HG03045 (cell line): Measurements from ENCODE around the gene RPS25.
"Not testable (repeated sequence)": the region's sequence is repeated elsewhere in the genome, so short reads cannot be mapped to it uniquely, and the experiment has no call there.

Experiments used
- ATAC-seq: cut with Tn5 transposase; IDR thresholded peaks from one replicate; pipeline ENCODE4 v1.9.1; 2021; ENCODE audit warnings: mild to moderate bottlenecking, moderate library complexity; ENCODE audit not compliant: unreplicated experiment

The RPS25 gene

GRCh38 chr11:119017377-119017776 lies 766 bp downstream of the RPS25 start:
- not testable (repeated sequence) for ATAC-seq

- no peak for ATAC-seq
These were observed 1.7 kb downstream of the RPS25 start for GRCh38 chr11:119016216-119017009.

- no peak for ATAC-seq
These were observed 3.0 kb downstream of the RPS25 start for GRCh38 chr11:119015054-119015611.

GRCh38 chr11:119014209-119014924 lies 3.8 kb downstream of the RPS25 start:
- ATAC-seq: no peak

DNA sequence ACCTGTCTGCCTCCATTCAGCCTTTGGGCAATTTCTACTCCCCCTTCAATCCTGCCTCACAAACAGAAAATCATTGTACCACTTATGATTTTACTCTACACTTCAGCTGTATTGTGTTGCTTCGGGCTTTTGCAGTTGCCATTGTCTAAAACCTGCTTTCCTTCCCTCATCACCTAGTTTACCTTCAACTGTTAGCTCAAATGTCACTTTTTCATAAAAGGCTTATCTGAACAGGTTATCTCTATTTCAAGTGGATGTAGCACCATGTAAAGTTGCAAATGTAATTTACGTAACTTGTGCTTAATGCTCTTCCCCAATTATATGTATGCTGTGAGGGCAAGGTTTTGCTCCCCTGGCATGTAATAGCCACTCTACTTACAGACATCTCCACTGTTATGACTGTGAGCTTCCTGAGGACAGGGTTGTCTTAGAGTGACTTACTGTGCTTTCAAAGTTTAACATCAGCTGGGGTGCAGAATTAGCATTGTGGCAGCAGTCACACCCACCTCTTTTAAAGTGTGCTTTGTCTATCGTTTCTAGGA lies 5.4 kb downstream of the RPS25 start:
- ATAC-seq: no peak

DNA sequence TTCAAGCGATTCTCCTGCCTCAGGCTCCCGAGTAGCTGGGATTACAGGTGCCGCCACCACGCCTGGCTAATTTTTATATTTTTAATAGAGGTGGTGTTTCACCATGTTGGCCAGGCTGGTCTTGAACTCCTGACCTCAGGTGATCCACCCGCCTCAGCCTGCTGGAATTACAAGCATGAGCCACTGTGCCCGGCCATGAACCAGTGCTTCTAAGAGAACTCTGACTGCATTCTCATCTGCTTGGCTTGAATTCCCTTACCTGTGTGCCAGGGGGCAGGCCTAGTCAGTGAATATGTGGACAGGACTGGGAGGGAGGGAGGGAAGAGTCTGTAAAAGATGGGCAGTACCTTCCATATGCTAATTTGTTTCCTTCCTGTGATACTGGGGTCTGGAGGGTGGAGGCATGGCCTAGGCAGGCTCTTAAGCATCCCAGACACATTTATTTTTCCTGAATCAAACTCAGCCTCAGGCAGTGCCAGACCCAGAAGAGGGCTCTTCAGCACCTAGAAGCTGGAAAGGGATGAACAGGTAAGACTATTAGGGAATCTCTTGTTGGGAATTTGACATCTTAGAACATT lies 6.6 kb downstream of the RPS25 start:
- no peak for ATAC-seq

- ATAC-seq: no peak
These were observed 11.5 kb downstream of the RPS25 start for GRCh38 chr11:119006656-119007055.

- ATAC-seq: no peak
These were observed 17.2 kb downstream of the RPS25 start for GRCh38 chr11:119000906-119001305.

- no peak for ATAC-seq
These were observed 19.3 kb downstream of the RPS25 start for GRCh38 chr11:118998822-118999221.

GRCh38 chr11:118998388-118998717 lies 19.8 kb downstream of the RPS25 start:
- no peak for ATAC-seq

DNA sequence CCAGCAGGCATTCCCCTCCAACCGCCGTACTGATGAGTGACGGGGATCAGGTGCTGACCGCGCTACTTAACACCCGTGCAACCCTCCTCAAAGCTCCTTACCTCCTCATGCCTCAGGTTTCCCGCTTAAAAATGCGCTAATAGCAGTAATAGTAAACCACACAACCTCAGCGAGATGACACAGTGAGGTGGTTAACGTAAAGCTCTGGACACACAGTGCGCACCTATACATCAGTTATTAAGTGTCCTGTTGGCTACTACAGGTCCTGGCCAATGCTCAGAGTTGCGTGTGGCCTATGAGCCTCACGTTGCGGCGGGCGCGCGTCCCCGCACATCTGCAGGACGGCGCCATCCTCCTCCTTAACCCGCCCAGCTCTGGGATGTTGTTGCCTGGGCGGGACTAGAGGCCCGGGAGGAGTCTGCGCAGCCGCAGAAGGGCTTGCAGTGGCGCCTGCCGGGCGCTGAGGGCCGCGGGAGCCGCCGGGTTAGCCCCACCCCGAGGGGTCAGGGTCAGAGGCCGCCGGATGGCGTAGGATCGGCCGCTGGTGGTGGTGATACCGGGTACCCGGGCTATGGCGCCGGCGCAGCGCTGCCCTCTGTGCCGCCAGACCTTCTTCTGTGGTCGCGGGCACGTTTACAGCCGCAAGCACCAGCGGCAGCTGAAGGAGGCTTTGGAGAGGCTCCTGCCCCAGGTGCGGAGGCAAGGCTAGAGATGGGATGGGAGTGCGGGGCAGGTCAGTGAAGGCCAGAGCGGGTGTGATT lies 20.3 kb downstream of the RPS25 start, which contains the start of gene CENATAC:
TSS of gene CENATAC (plus strand) at position 512 of the 761 bp plus-strand sequence. CDS start at position 572, 60 bp downstream.
- ATAC-seq: peak; percentile 86

GRCh38 chr11:118996926-118997626 lies 21.1 kb downstream of the RPS25 start:
- peak; percentile 9 for ATAC-seq

DNA sequence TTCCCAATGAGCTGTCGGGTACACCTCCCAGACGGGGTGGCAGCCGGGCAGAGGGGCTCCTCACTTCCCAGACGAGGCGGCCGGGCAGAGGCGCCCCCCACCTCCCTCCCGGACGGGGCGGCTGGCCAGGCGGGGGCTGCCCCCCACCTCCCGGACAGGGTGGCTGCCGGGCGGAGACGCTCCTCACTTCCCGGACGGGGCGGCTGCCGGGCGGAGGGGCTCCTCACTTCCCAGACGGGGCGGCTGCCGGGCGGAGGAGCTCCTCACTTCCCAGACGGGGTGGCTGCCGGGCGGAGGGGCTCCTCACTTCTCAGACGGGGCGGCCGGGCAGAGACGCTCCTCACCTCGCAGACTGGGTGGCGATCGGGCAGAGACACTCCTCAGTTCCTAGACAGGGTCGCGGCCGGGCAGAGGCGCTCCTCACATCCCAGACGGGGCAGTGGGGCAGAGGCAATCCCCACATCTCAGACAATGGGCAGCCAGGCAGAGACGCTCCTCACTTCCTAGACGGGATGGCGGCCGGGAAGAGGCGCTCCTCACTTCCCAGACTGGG lies 26.6 kb downstream of the RPS25 start:
- not testable (repeated sequence) for ATAC-seq

GRCh38 chr11:118988280-118988679 lies 29.9 kb downstream of the RPS25 start:
- ATAC-seq: no peak

DNA sequence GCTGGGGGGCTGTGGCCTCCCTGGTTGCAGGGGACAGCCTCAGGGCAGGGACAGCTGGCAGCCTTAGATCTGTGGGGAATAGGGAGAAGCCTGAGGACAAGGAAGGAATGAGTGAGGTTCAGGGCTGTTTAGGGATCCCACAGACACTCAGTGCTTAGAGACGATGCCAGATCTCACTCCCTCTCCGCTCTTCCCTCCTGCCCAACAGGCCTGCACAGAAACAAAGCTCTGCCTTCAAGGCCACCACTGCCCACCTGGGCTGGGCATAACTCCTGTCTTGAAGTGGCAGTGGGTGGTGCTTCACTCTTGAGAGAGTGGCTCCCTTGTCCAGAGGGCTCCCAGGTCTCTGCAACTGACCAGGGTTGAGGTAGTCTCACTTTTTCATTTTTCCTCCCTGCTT lies 33.3 kb downstream of the RPS25 start:
- no peak for ATAC-seq

- ATAC-seq: not testable (repeated sequence)
These were observed 33.8 kb downstream of the RPS25 start for GRCh38 chr11:118984337-118984736.

DNA sequence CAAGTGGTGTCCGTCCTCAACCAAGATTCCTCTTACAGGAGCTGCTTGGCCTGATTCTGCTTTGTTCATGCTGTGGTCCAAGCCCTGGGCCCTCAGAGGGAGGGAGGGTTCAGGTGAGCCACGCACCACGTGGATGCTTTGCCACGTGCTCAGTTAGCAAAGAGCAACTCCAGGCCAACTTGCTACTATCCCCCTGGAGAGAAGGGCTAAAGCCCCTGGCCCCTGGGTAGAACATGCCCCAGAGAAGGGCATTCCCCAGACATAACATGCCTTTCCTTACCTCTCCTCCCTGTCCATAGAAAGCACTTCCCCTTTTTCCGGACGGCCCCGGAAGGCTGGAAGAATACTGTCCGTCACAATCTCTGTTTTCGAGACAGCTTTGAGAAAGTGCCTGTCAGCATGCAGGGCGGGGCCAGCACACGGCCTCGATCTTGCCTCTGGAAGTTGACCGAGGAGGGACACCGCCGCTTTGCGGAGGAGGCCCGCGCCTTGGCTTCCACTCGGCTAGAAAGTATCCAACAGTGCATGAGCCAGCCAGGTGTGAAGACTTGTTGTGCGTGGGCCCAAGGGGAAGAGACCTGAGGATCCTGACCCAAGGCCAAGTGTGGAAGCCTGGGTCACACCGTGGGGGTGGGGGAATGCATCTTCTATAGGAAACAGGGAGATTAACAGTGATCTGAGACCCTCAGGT lies 37.8 kb downstream of the RPS25 start:
- ATAC-seq: no peak

DNA sequence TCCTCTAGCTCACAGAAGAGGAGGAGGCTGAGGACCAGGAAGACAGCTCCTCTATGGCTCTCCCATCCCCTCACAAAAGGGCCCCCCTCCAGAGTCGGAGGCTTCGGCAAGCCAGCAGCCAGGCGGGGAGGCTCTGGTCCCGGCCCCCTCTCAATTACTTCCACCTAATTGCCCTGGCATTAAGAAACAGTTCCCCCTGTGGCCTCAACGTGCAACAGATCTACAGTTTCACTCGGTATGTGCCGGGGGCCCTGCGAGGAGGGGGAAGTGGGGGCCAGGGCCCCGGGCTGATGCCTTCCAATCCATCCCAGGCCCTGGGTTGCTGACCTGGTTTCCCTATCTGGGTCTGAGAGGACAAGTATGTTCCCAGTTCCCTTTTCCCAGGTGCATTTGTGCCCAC lies 38.7 kb downstream of the RPS25 start:
- ATAC-seq: no peak
